ENCODE data around the gene ALPI. TPM values are rescaled to one million over a fixed set of nuclear protein-coding genes. Genes with fewer than 3 reads are reported as not detected.

The ALPI gene
- total RNA-seq, 2 donors from 2014 or later, result not detected

DNA sequence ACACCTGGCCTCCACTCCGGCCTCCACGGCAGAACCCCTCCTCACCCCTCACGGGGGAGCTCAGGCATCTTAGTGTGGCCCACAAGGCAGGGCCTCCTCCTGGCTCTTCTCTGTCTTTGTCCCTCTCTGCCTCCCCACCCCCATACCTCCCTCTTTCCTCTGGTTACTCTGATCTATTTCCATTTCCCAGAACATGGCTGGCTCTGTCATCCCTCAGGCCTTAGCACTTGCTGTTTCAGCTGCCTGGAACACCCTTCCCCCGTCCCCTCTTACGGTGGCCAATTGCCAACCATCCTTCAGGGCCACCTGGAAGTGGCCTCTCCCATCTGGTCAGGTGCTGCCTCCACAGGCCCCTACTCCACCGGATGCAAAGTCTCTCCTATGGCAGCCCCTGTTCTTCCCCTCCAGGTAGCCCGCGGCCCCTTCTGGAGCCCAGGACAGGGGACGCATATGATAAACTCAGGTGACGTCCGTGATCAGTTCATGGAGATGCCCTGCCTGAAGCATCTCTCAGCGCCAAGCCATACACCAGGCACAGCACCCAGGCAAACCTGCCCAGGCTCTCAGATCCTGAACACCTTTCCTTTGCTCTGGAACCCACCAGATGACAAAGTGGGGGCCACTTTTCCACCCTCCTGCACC lies 35.3 kb downstream of the ALPI start:
- 88 to 95% methylated on average over 9 to 12 of the region's 12 CpGs for WGBS, 2 experiments (ENCODE audit: insufficient coverage in 1 of 2, insufficient read length in 1 of 2)
- H3K4me3 Mint-ChIP-seq, result no peak overlapping the region

DNA sequence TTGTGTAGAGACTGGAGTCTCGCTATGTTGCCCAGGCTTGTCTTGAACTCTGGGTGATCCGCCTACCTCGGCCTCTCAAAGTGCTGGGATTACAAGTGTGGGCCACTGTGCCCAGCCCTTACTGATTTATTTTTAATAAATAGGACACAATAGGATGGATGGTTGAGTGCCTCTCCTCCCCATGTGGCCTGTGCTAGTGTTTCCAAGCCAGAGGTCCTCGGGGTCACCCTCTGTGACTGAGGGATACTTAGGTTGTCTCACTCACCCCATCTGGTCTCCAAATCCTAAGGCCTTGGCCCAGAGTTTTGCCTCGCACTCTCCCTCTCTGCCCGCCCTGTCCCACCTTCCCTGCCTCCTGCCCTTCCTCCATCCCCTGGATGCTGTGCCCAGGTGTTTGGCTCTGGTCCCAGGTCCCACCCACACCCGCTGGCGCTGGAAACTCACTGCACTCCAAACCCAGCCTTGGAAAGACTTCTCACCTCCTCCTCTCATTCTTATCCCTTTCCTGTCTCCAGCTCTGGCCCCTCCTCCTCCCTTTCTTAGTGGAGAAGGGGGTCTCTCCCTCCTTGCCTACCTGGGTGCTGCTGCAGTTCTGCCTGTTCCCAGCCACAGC lies 36.4 kb downstream of the ALPI start:
- Mint-ChIP-seq H3K36me3 (ENCODE audit: low read depth) (no peaks in the 10 kb centered on the region), H3K4me1 (peaks cover 11% of the 10 kb centered on the region), H3K27ac (no peak overlapping the region), H3K27me3 (ENCODE audit: insufficient read depth) (peaks cover 33% of the 10 kb centered on the region), H3K9me3 (no peaks in the 10 kb centered on the region), H3K4me3 (no peak overlapping the region)
- Histone ChIP-seq H3K27ac (ENCODE audit: low read depth, low read length) (no peak overlapping the region), H3K27me3 (ENCODE audit: control insufficient read depth, insufficient read depth, low read length, poor library complexity, severe bottlenecking) (peaks cover 28% of the 10 kb centered on the region), H3K9ac (ENCODE audit: extremely low read depth, low read length, poor library complexity, severe bottlenecking) (no peak overlapping the region), H3K4me1 (ENCODE audit: control insufficient read depth, insufficient read depth, low read length) (no peaks in the 10 kb centered on the region), H3K4me3 (ENCODE audit: low read length) (no peak overlapping the region), H3K36me3 (ENCODE audit: control insufficient read depth, insufficient read depth, low read length) (no peaks in the 10 kb centered on the region), H3K9me3 (ENCODE audit: control insufficient read depth, low read length) (no peaks in the 10 kb centered on the region)
- DNase-seq, result peak; percentile 72
- TF ChIP-seq, protein P1, sequence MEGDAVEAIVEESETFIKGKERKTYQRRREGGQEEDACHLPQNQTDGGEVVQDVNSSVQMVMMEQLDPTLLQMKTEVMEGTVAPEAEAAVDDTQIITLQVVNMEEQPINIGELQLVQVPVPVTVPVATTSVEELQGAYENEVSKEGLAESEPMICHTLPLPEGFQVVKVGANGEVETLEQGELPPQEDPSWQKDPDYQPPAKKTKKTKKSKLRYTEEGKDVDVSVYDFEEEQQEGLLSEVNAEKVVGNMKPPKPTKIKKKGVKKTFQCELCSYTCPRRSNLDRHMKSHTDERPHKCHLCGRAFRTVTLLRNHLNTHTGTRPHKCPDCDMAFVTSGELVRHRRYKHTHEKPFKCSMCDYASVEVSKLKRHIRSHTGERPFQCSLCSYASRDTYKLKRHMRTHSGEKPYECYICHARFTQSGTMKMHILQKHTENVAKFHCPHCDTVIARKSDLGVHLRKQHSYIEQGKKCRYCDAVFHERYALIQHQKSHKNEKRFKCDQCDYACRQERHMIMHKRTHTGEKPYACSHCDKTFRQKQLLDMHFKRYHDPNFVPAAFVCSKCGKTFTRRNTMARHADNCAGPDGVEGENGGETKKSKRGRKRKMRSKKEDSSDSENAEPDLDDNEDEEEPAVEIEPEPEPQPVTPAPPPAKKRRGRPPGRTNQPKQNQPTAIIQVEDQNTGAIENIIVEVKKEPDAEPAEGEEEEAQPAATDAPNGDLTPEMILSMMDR (conservative IDR thresholded peaks at IDR 0.05), result no peak
- WGBS, 2 experiments (ENCODE audit: insufficient coverage in 1 of 2, insufficient read length in 1 of 2), result 72 to 76% methylated on average over 3 to 8 of the region's 8 CpGs

More for the DNA sequence above, 35.3 kb downstream of the ALPI start:
- Mint-ChIP-seq H3K27ac (no peak overlapping the region), H3K4me1 (peaks cover 11% of the 10 kb centered on the region), H3K9me3 (no peaks in the 10 kb centered on the region), H3K27me3 (ENCODE audit: insufficient read depth) (peaks cover 42% of the 10 kb centered on the region), H3K36me3 (ENCODE audit: low read depth) (no peaks in the 10 kb centered on the region)
- Histone ChIP-seq H3K27me3 (ENCODE audit: control insufficient read depth, insufficient read depth, low read length, poor library complexity, severe bottlenecking) (peaks cover 39% of the 10 kb centered on the region), H3K27ac (ENCODE audit: low read depth, low read length) (no peak overlapping the region), H3K9ac (ENCODE audit: extremely low read depth, low read length, poor library complexity, severe bottlenecking) (no peak overlapping the region), H3K4me1 (ENCODE audit: control insufficient read depth, insufficient read depth, low read length) (no peaks in the 10 kb centered on the region), H3K36me3 (ENCODE audit: control insufficient read depth, insufficient read depth, low read length) (no peaks in the 10 kb centered on the region), H3K9me3 (ENCODE audit: control insufficient read depth, low read length) (no peaks in the 10 kb centered on the region), H3K4me3 (ENCODE audit: low read length) (no peak overlapping the region)
- TF ChIP-seq, protein P1 (conservative IDR thresholded peaks at IDR 0.05), result no peak
- DNase-seq, result peak; percentile 33

DNA sequence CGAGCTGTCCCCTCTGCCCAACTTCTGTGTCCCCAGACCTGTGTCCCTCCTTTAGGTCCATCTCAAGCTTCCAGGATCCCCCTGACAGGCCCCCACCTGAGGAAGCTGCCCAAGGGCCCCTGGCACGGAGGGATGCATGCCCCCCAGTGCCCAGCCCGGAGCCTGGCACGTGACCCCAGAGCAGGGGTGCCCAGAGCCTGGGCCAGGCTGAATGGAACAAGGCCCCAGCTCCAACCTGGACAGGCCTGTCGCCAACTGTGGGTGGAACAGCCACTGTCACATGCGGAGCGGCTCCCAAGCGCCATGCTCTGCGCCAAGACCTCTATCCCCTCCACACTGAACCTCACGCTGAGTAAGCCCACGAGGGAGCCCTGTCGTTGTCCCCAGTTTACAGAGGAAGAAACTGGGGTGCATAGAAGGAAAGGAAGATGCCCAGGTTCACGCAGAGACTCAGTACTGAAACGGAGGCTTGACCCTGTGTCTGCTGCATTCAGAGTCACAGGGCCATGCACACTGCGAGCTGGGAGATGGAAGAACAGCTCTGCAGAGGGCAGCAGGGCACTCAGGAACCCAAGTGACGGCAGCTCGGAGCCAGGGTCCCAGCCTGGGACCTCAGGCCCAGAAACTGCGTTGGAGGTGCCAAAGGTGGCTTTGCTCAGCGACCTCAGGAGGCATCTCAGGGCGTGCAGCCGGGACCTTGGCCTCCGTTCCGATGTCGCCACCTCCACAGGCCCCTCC lies 37.2 kb downstream of the ALPI start:
- peak; percentile 44 for DNase-seq
- Mint-ChIP-seq H3K36me3 (ENCODE audit: low read depth) (no peaks in the 10 kb centered on the region), H3K27me3 (ENCODE audit: insufficient read depth) (peaks cover 29% of the 10 kb centered on the region), H3K27ac (no peak overlapping the region), H3K9me3 (no peaks in the 10 kb centered on the region), H3K4me1 (peaks cover 11% of the 10 kb centered on the region), H3K4me3 (no peak overlapping the region)
- H3K9me3 ChIP-seq (ENCODE audit: control insufficient read depth, low read length), result no peaks in the 10 kb centered on the region
- no peak overlapping the region for H3K4me3 ChIP-seq (ENCODE audit: low read length)
- H3K9ac ChIP-seq (ENCODE audit: extremely low read depth, low read length, poor library complexity, severe bottlenecking), result no peak overlapping the region
- TF ChIP-seq, protein P1 (conservative IDR thresholded peaks at IDR 0.05), result no peak
- peaks cover 22% of the 10 kb centered on the region for H3K27me3 ChIP-seq (ENCODE audit: control insufficient read depth, insufficient read depth, low read length, poor library complexity, severe bottlenecking)
- no peaks in the 10 kb centered on the region for H3K36me3 ChIP-seq (ENCODE audit: control insufficient read depth, insufficient read depth, low read length)
- no peaks in the 10 kb centered on the region for H3K4me1 ChIP-seq (ENCODE audit: control insufficient read depth, insufficient read depth, low read length)
- H3K27ac ChIP-seq (ENCODE audit: low read depth, low read length), result no peak overlapping the region
- WGBS, 2 experiments (ENCODE audit: insufficient coverage in 1 of 2, insufficient read length in 1 of 2), result 90 to 91% methylated on average over 19 to 24 of the region's 24 CpGs
